ENCODE results near the gene STXBP6.

DNA sequence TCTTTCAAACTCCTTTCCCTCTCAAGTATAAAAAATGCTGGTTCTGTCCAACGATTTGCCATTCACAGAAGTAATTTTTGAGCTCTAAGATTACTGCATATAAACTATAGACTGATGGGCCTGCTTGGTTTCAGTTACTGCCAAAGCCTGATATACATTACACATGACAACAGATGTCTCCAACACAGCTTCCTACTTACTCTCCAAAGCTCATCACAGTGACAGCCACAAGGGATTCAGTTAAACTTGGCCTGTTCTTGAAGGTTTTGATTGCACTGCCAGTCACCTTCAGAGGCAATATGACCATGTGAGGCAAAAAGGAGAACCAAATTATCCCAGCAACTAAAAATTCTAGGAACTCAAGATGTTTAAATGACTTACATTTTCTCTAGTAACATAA lies 30.1 kb downstream of the STXBP6 start:
- TF ChIP-seq, protein P1, sequence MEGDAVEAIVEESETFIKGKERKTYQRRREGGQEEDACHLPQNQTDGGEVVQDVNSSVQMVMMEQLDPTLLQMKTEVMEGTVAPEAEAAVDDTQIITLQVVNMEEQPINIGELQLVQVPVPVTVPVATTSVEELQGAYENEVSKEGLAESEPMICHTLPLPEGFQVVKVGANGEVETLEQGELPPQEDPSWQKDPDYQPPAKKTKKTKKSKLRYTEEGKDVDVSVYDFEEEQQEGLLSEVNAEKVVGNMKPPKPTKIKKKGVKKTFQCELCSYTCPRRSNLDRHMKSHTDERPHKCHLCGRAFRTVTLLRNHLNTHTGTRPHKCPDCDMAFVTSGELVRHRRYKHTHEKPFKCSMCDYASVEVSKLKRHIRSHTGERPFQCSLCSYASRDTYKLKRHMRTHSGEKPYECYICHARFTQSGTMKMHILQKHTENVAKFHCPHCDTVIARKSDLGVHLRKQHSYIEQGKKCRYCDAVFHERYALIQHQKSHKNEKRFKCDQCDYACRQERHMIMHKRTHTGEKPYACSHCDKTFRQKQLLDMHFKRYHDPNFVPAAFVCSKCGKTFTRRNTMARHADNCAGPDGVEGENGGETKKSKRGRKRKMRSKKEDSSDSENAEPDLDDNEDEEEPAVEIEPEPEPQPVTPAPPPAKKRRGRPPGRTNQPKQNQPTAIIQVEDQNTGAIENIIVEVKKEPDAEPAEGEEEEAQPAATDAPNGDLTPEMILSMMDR (IDR thresholded peaks at IDR 0.05): no peak
- TF ChIP-seq POLR2A (IDR thresholded peaks at IDR 0.05): no peak
